ENCODE data around the gene KATNAL1. TPM values are rescaled to one million over a fixed set of nuclear protein-coding genes. Genes with fewer than 3 reads are reported as not detected.
"Not testable (repeated sequence)": the region's sequence is repeated elsewhere in the genome, so short reads cannot be mapped to it uniquely, and the experiment has no call there.

KATNAL1 gene
- total RNA-seq, 4 donors from 2014 or later: 3.1 to 15.2 (median 4.2) TPM

GRCh38 chr13:30181888-30182651 is 125.3 kb downstream of the KATNAL1 start:
- WGBS, 2 donors: 91 to 92% methylated on average over 13 of the region's 13 CpGs
- no peak for DNase-seq (ENCODE audit: low spot score in 2 of 2)
- intact Hi-C loops (cut with DNase I; ENCODE audit: low total_unique reads): no loop called here
- no peak for TF ChIP-seq CTCF (IDR thresholded peaks at IDR 0.05)
- TF ChIP-seq POLR2A (IDR thresholded peaks at IDR 0.05): no peak
- H3K4me3 ChIP-seq (ENCODE audit: low read depth, poor library complexity, severe bottlenecking): no peak overlapping the region

- DNase-seq (ENCODE audit: low spot score in 2 of 2): no peak
- TF ChIP-seq POLR2A (IDR thresholded peaks at IDR 0.05): no peak
- TF ChIP-seq CTCF (IDR thresholded peaks at IDR 0.05): no peak
- 78 to 91% methylated on average over 2 of the region's 2 CpGs for WGBS, 2 donors
- intact Hi-C loops (cut with DNase I; ENCODE audit: low total_unique reads): no loop called here
- H3K4me3 ChIP-seq (ENCODE audit: low read depth, poor library complexity, severe bottlenecking): no peak overlapping the region
Measured at GRCh38 chr13:30179597-30180276, 127.6 kb downstream of the KATNAL1 start.

GRCh38 chr13:30178976-30179375 is 128.4 kb downstream of the KATNAL1 start:
- no peak for TF ChIP-seq POLR2A (IDR thresholded peaks at IDR 0.05)
- no peak overlapping the region for H3K4me3 ChIP-seq (ENCODE audit: low read depth, poor library complexity, severe bottlenecking)
- 85 to 90% methylated on average over 5 of the region's 5 CpGs for WGBS, 2 donors
- DNase-seq (ENCODE audit: low spot score in 2 of 2): no peak
- intact Hi-C loops (cut with DNase I; ENCODE audit: low total_unique reads): no loop called here

- no peak overlapping the region for H3K4me3 ChIP-seq (ENCODE audit: low read depth, poor library complexity, severe bottlenecking)
- TF ChIP-seq POLR2A (IDR thresholded peaks at IDR 0.05) (no peak), CTCF (IDR thresholded peaks at IDR 0.05) (no peak)
- WGBS, 2 donors: 84 to 95% methylated on average over 5 of the region's 5 CpGs
- intact Hi-C loops (cut with DNase I; ENCODE audit: low total_unique reads): no loop called here
- DNase-seq (ENCODE audit: low spot score in 2 of 2): no peak
Measured at GRCh38 chr13:30175166-30175565, 132.2 kb downstream of the KATNAL1 start.

GRCh38 chr13:30174250-30174649 is 133.1 kb downstream of the KATNAL1 start:
- H3K4me3 ChIP-seq (ENCODE audit: low read depth, poor library complexity, severe bottlenecking); DNase-seq (ENCODE audit: low spot score in 2 of 2); intact Hi-C loops (cut with DNase I; ENCODE audit: low total_unique reads): not testable (repeated sequence)
- 87 to 88% methylated on average over 6 of the region's 6 CpGs for WGBS, 2 donors

GRCh38 chr13:30173303-30173610 is 134.1 kb downstream of the KATNAL1 start:
- intact Hi-C loops (cut with DNase I; ENCODE audit: low total_unique reads): no loop called here
- no peak for DNase-seq (ENCODE audit: low spot score in 2 of 2)
- 77 to 83% methylated on average over 5 of the region's 5 CpGs for WGBS, 2 donors
- TF ChIP-seq CTCF (IDR thresholded peaks at IDR 0.05) (no peak), POLR2A (IDR thresholded peaks at IDR 0.05) (no peak)
- no peak overlapping the region for H3K4me3 ChIP-seq (ENCODE audit: low read depth, poor library complexity, severe bottlenecking)
